CD14-positive monocyte (primary cell): Measurements from ENCODE around the gene HSP90AA1. TPM values are rescaled to one million over a fixed set of nuclear protein-coding genes. Genes with fewer than 3 reads are reported as not detected.

Experiments used
- DNase-seq, 3 donors: peaks; one replicate each; pipeline ENCODE4 v3.0.0-alpha.2; 2011 to 2022
- H2AFZ ChIP-seq: 2 replicates; pipeline ENCODE4 v1.6.0; 2012; ENCODE audit warnings: mild to moderate bottlenecking, low read depth, low read length, inconsistent platforms; ENCODE audit not compliant: insufficient read depth, poor library complexity, severe bottlenecking
- H3K27ac ChIP-seq, 2 donors: 1 replicate in 1 of 2; 2 replicates in 1 of 2; pipeline ENCODE4 v1.5.1; 2012 to 2013; ENCODE audit warnings: low read length in 2 of 2, control low read depth in 1 of 2, inconsistent platforms in 1 of 2, low read depth in 1 of 2, mild to moderate bottlenecking in 1 of 2
- H3K27me3 ChIP-seq, 2 donors: one replicate each; pipeline versions ENCODE4 v1.6.0 to v1.6.1; 2011 to 2013; ENCODE audit warnings: low read length in 2 of 2; ENCODE audit not compliant: control insufficient read depth in 2 of 2, insufficient read depth in 2 of 2
- H3K36me3 ChIP-seq, 2 donors: replicated peaks in 1 of 2; 1 replicate in 1 of 2; 2 replicates in 1 of 2; pipeline versions ENCODE4 v1.5.1 to v1.6.1; 2012 to 2013; ENCODE audit warnings: low read length in 2 of 2, control low read depth in 1 of 2, inconsistent platforms in 1 of 2, mild to moderate bottlenecking in 1 of 2; ENCODE audit not compliant: insufficient read depth in 2 of 2, control insufficient read depth in 1 of 2
- H3K4me1 ChIP-seq, 2 donors: 1 replicate in 1 of 2; 2 replicates in 1 of 2; pipeline versions ENCODE4 v1.5.1 to v1.6.1; 2012 to 2013; ENCODE audit warnings: low read length in 2 of 2, control low read depth in 1 of 2, inconsistent platforms in 1 of 2, mild to moderate bottlenecking in 1 of 2, moderate library complexity in 1 of 2; ENCODE audit not compliant: insufficient read depth in 2 of 2, control insufficient read depth in 1 of 2
- H3K4me2 ChIP-seq: replicated peaks from 2 replicates; pipeline ENCODE3; 2012; ENCODE audit warnings: low read length, moderate library complexity, mild to moderate bottlenecking; ENCODE audit not compliant: poor library complexity, severe bottlenecking; ENCODE audit errors: extremely low read depth
- H3K4me3 ChIP-seq, 3 experiments: fragments of 200-600 bp in 1 of 3; sonication (generic) in 1 of 3; replicated peaks in 1 of 3; 1 replicate in 2 of 3; 2 replicates in 1 of 3; pipeline ENCODE4 v1.5.1; 2011 to 2013; ENCODE audit warnings: low read length in 3 of 3, mild to moderate bottlenecking in 3 of 3, control low read depth in 2 of 3, low read depth in 2 of 3, inconsistent platforms in 1 of 3, moderate library complexity in 1 of 3
- H3K79me2 ChIP-seq: 2 replicates; pipeline ENCODE4 v1.6.0; 2012; ENCODE audit warnings: mild to moderate bottlenecking, control low read depth, inconsistent platforms, low read length, moderate library complexity; ENCODE audit not compliant: insufficient read depth
- H3K9ac ChIP-seq: 2 replicates; pipeline ENCODE4 v1.6.0; 2017; ENCODE audit warnings: low read length, mild to moderate bottlenecking; ENCODE audit not compliant: insufficient read depth, poor library complexity, severe bottlenecking
- H3K9me3 ChIP-seq, 2 donors: replicated peaks in 1 of 2; 1 replicate in 1 of 2; 2 replicates in 1 of 2; pipeline versions ENCODE4 v1.5.1 to v1.6.1; 2012 to 2013; ENCODE audit warnings: low read length in 2 of 2, control low read depth in 1 of 2; ENCODE audit not compliant: control insufficient read depth in 1 of 2, insufficient read depth in 1 of 2
- H4K20me1 ChIP-seq: 2 replicates; pipeline ENCODE4 v1.6.0; 2012; ENCODE audit warnings: mild to moderate bottlenecking, low read length, control low read depth, moderate library complexity; ENCODE audit not compliant: insufficient read depth
- H3K27ac Mint-ChIP-seq, 7 donors: one replicate each; pipeline ENCODE4 v1.8.0; 2020; ENCODE audit warnings: mild to moderate bottlenecking in 7 of 7, mixed read lengths in 7 of 7, moderate library complexity in 6 of 7, inconsistent platforms in 2 of 7
- H3K27me3 Mint-ChIP-seq, 3 donors: one replicate each; pipeline ENCODE4 v1.8.0; 2021 to 2022; ENCODE audit warnings: low read depth in 3 of 3, mild to moderate bottlenecking in 3 of 3, mixed read lengths in 3 of 3, moderate library complexity in 3 of 3, inconsistent platforms in 1 of 3
- H3K36me3 Mint-ChIP-seq, 2 donors: one replicate each; pipeline ENCODE4 v1.8.0; 2020; ENCODE audit warnings: mixed read lengths in 2 of 2, inconsistent platforms in 1 of 2, mild to moderate bottlenecking in 1 of 2
- H3K4me1 Mint-ChIP-seq: one replicate; pipeline ENCODE4 v1.8.0; 2020; ENCODE audit warnings: mild to moderate bottlenecking, mixed read lengths
- H3K4me3 Mint-ChIP-seq, 2 donors: one replicate each; pipeline ENCODE4 v1.8.0; 2020; ENCODE audit warnings: mild to moderate bottlenecking in 2 of 2, mixed read lengths in 2 of 2, moderate library complexity in 1 of 2
- H3K9me3 Mint-ChIP-seq, 7 donors: one replicate each; pipeline ENCODE4 v1.8.0; 2020 to 2022; ENCODE audit warnings: mixed read lengths in 7 of 7, mild to moderate bottlenecking in 6 of 7, moderate library complexity in 6 of 7, inconsistent platforms in 2 of 7
- WGBS: methylation state at CpG from one replicate; pipeline ENCODE4 v1.1.5; 2013; ENCODE audit warnings: missing lambda C conversion rate; ENCODE audit not compliant: insufficient coverage; 5-methylcytosine and 5-hydroxymethylcytosine counted together
- intact Hi-C, 2 donors: fragments of 100-400 bp; cut with micrococcal nuclease; formaldehyde crosslinking; loops; one replicate each; pipeline versions ENCODE4 v1.15.0 to v1.15.1; 2023
- polyA plus RNA-seq, 3 donors: library from polyadenylated mRNA; depleted of rRNA in 1 of 3; unstranded in 2 of 3; stranded (reverse) in 1 of 3; fragments of 300-500 nt in 2 of 3; fragments of >200 nt in 1 of 3; fragmentation: Illumina TruSeq in 2 of 3; gene quantifications; 1 replicate in 2 of 3; 2 replicates in 1 of 3; pipeline ENCODE4 v1.2.3, GENCODE V29; 2012 to 2021
- TF ChIP-seq, protein P1 (sequence below): fragments of 200-600 bp; IDR thresholded peaks from one replicate; pipeline ENCODE4 v1.8.0; 2022; ENCODE audit warnings: antibody characterized with exemption, mild to moderate bottlenecking

HSP90AA1 gene
- polyA plus RNA-seq, 3 donors: 149 to 211 (median 180) TPM

DNA sequence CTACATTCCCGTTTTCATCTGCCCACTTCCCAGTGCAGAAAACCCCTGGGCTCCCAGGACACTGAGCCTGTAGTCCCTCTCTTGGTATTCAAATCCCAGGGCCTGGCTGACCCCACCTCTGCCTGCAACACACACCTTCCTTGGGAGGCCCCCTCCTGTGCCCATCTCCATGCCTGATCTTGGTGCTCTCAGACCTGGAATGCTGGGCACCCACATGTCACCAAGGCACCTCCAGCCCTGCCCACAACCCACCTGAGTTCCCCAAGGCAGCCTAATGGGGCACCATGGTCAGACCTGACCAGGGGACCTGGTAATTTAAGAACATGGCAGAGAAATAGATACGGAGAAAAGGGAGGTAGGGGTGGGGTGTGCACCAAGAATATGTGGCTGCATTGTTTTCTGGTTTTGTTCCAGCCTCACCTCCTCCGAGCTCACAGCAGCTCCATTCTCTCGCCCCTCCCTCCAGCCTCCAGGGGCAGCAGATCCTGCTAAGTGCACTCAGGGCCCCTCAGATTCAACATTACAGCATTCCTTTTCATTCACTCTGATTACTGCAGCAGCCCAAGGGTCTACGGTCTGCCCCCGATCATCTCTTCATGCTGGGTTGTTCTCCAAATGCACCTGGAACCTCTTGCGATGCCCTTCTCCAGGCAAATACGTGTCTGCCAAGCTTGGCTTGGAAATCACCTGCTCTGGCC is 9.2 kb upstream of the HSP90AA1 start:
- no peak overlapping the region for H3K4me3 ChIP-seq
- WGBS: 75% methylated on average over 5 of the region's 8 CpGs
- H3K4me1 Mint-ChIP-seq: peaks cover 2% of the 10 kb centered on the region
- no peak overlapping the region for H3K9ac ChIP-seq
- H3K36me3 ChIP-seq: no peaks in the 10 kb centered on the region
- peaks cover 0 to 9% of the 10 kb centered on the region in 2 donors for H3K27me3 ChIP-seq
- no peaks in the 10 kb centered on the region for H3K79me2 ChIP-seq
- H3K27ac ChIP-seq: no peak overlapping the region
- DNase-seq: no peak
- no peak overlapping the region for H3K4me3 Mint-ChIP-seq
- H3K4me1 ChIP-seq: no peaks in the 10 kb centered on the region
- H3K9me3 Mint-ChIP-seq: no peaks in the 10 kb centered on the region
- H3K4me2 ChIP-seq: no peak overlapping the region
- TF ChIP-seq, protein P1, sequence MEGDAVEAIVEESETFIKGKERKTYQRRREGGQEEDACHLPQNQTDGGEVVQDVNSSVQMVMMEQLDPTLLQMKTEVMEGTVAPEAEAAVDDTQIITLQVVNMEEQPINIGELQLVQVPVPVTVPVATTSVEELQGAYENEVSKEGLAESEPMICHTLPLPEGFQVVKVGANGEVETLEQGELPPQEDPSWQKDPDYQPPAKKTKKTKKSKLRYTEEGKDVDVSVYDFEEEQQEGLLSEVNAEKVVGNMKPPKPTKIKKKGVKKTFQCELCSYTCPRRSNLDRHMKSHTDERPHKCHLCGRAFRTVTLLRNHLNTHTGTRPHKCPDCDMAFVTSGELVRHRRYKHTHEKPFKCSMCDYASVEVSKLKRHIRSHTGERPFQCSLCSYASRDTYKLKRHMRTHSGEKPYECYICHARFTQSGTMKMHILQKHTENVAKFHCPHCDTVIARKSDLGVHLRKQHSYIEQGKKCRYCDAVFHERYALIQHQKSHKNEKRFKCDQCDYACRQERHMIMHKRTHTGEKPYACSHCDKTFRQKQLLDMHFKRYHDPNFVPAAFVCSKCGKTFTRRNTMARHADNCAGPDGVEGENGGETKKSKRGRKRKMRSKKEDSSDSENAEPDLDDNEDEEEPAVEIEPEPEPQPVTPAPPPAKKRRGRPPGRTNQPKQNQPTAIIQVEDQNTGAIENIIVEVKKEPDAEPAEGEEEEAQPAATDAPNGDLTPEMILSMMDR: no peak
- peaks cover 5 to 16% (median 10%) of the 10 kb centered on the region in 3 donors for H3K27me3 Mint-ChIP-seq
- peak overlapping the region in 1 of 7 donors; percentile 4 for H3K27ac Mint-ChIP-seq
- H2AFZ ChIP-seq: no peak overlapping the region
- H3K36me3 Mint-ChIP-seq: no peaks in the 10 kb centered on the region
- no peaks in the 10 kb centered on the region for H4K20me1 ChIP-seq
- intact Hi-C loops: loop anchor here (2.0 to 10.0 kb wide), 3 partner anchors 33 to 134 kb away; partner anchors contain the start of gene DYNC1H1 (in 1 of the 2)
- H3K9me3 ChIP-seq: no peaks in the 10 kb centered on the region

DNA sequence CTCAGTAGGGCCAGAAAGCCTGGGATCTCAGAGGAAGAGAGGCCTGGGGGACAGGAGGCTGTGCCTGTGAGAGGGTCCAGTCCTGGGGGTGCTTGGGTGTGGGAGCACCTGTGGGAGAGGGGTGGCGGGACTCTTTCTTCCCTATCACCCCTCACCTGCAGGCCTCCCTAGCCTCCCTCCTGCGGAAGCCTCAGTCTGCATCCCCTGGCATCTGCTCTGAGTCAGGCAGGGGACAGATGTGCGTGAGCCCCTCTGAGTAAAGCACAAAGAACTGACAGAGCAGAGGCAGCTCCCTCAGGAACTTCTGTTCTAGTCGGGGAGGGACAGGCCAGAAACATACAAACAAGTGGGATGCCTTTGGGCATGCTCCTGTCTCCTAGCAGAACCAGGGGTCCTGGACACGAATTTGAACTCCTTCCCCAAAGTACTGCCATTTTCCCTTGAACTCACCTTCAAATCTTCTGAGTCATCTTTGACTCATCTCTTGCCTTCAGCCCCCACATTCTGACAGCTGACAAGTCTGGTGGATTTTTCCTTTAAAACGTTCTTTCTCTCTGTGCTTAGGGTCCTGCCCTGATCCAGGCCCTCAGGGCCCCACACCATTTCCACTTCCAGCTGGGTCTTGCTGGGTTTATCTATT is 8.5 kb upstream of the HSP90AA1 start:
- Histone ChIP-seq H3K79me2 (no peaks in the 10 kb centered on the region), H3K4me3 (no peak overlapping the region), H3K4me2 (no peak overlapping the region), H4K20me1 (no peaks in the 10 kb centered on the region), H3K27me3 (peaks cover 0 to 9% of the 10 kb centered on the region in 2 donors), H3K36me3 (no peaks in the 10 kb centered on the region), H3K27ac (no peak overlapping the region), H3K4me1 (no peaks in the 10 kb centered on the region), H2AFZ (no peak overlapping the region), H3K9me3 (no peaks in the 10 kb centered on the region), H3K9ac (no peak overlapping the region)
- no peaks in the 10 kb centered on the region for H3K36me3 Mint-ChIP-seq
- H3K27me3 Mint-ChIP-seq: peaks cover 5 to 16% (median 11%) of the 10 kb centered on the region in 3 donors
- H3K4me1 Mint-ChIP-seq: peaks cover 2% of the 10 kb centered on the region
- H3K4me3 Mint-ChIP-seq: no peak overlapping the region
- intact Hi-C loops: loop anchor here (5.0 to 10.0 kb wide), 2 partner anchors 51 to 133 kb away; partner anchors contain the start of gene DYNC1H1 (in 1 of the 2)
- DNase-seq: no peak
- no peaks in the 10 kb centered on the region for H3K9me3 Mint-ChIP-seq
- H3K27ac Mint-ChIP-seq: no peak overlapping the region
- TF ChIP-seq, protein P1: no peak
- 86% methylated on average over 5 of the region's 6 CpGs for WGBS
